ENCODE data around the gene SHROOM1. TPM values are rescaled to one million over a fixed set of nuclear protein-coding genes. Genes with fewer than 3 reads are reported as not detected.
"Not testable (repeated sequence)": the region's sequence is repeated elsewhere in the genome, so short reads cannot be mapped to it uniquely, and the experiment has no call there.

SHROOM1 gene
- 3.3 and 4.5 TPM in 2 replicates for total RNA-seq

DNA sequence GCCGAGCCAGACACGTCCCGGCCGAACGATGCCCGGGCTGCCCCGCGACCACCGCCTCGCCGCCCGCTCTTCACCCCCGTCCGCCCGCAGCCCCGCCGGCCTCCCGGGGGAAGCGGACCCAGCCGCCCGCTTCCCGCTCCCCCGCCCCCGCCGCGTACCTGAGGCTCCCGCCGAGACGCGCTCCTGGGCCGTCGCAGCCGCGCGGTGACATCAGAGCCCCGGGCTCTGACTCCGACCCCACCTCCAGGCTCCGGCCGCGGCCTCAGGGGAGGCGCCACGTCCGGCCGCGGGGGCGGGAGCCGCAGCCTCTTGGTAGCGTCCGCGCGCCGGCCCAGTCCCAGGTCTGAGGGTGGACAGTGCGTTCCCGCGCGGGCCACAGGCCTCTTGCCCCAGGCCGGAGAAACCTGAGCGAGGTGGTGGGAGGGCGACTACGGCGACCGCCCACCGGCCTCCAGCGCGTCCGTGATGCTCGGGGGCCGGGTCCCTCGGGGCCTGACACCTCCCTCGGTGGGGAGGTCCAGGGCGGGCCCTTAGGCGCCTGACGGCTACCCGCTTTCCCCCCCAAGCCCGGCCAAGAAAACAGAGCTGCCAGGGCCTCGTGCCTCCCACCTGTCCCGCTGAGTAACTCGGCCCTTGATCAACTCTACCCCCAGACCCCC, at the start of gene SHROOM1:
TSS of gene SHROOM1 (minus strand) at position 212 of the 659 bp plus-strand sequence. CDS start 4,507 bp downstream, outside the sequence.
- no peak for DNase-seq (ENCODE audit: low read depth)

DNA sequence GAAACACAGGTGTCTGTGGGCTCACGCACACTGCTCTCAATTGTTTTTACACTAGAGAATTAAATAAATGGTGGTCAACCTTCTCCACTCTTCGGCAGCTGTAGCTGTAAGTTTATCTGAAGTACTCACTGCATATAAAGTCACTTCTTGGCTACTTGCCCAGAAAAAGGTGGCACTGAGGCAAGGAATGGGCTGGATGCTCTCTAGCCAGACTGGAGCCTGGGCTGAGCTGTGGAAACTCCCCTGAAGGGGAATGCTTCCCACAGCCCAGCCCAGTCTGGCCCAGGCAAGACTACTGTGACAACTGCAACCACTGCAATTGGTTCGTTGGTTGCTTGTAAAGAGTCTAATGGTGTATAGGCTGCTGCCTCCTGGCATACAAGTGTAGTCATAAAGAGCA, 47.5 kb upstream of the SHROOM1 start:
- peak; percentile 49 for DNase-seq (ENCODE audit: low read depth)

DNA sequence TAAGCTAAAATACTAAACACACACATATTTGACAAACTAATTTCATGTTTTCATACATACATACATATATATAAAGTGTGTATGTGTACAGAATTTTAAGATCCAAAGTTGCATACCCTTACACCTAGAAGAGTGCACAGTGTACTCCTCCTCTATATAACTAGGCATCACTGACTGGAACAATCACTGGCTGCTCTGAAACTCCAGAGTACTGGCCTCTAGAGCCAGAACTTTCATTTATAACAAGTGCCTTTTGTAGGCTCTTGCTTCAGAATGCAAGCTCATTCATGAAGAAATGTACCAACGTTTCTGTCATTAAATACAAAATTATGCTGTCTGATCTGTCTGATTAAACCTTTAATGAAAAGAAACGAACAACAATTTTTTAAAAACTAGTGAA, 47.0 kb upstream of the SHROOM1 start:
- no peak for DNase-seq (ENCODE audit: low read depth)

DNA sequence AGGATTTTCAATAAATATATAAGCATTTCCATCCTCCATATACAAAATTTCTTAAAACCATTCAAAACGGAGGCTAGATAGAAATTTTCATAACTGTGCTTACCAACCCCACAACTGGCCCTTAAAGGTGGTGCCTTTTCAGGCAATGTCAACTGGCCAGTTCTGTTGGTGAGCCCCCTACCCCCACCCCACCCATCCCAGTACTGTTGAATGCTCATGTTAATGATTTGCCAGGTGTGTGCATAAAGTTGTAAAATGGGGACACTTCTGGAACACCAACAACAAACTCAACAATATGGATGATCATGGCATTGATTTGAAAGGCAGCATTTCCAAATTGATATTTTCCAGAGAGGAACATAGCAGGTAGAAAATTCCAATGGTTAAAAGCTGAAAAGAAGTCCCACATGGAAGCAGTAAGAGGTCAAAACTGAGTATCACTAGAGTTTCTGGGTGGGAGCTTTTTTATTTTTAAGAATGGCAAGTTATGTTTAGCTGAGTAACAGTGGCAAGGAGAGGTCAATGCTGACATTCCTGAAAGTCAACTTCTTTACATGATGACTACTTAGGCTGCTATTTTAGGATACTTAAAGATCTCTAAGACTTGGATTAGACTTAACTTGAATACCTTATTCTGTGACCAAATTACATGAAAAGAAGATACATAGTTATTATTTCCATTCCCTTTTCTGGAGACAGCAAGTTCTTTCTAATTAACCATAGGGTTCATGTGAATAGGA, 45.7 kb upstream of the SHROOM1 start:
- DNase-seq (ENCODE audit: low read depth): peak; percentile 49

DNA sequence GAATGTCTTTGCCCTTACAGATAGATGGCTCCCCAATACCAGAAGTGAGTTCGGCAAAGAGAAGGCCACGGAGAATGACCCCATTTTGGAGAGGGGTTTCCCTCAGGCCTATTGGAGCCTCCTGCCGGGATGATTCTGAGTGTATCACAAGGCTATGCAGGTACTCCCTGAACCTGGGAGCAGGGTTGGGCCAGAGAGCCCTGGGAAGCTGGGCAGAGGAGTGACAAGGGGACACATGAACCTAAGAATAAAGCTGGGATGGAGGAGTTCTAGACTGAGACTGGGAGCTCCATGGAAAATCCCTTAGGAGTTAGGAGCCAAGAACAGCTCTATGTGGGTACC, 43.5 kb upstream of the SHROOM1 start:
- DNase-seq (ENCODE audit: low read depth): no peak

DNA sequence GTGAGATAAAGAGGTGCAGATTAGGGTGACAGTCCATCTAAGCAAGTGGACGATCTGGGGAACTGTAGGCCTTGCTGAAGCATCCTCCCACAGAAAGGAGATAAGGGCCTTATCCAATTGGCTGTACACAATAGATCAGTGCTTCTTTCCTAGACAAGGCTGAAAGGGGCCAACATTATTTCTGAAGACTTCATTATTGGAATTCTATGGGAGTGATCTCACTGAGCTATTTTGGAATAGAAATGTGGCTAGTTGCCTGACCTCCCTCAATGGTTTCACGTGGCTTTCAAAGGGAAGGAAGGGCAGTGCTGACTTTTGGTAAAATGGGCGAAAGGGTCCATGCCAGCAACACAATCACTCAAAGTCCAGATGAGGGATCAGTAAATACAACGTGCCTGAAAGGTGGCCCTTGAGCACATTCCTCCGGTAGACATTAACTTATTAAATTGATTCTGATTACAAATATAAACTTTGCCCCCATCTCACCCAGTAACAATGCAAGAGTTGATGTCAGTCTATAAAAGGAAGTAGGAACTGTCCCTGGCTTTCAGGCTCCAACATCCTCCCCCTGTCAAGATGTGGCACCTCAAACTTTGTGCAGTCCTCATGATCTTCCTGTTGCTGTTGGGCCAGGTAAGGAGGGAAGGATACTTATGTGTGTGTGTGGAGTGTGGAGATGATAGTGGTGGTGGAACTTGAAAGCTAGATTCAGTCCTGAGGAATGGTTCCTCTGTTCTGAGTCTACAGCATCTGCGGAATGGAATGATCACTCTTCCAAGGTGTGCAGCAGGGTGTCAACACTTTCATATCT, 42.9 kb upstream of the SHROOM1 start, which contains the start of gene LEAP2:
TSS of gene LEAP2 (plus strand) at position 550 of the 811 bp plus-strand sequence. CDS start at position 577, 27 bp downstream.
- DNase-seq (ENCODE audit: low read depth): peak; percentile 66

GRCh38 chr5:132872788-132873118, 42.3 kb upstream of the SHROOM1 start:
- no peak for DNase-seq (ENCODE audit: low read depth)

DNA sequence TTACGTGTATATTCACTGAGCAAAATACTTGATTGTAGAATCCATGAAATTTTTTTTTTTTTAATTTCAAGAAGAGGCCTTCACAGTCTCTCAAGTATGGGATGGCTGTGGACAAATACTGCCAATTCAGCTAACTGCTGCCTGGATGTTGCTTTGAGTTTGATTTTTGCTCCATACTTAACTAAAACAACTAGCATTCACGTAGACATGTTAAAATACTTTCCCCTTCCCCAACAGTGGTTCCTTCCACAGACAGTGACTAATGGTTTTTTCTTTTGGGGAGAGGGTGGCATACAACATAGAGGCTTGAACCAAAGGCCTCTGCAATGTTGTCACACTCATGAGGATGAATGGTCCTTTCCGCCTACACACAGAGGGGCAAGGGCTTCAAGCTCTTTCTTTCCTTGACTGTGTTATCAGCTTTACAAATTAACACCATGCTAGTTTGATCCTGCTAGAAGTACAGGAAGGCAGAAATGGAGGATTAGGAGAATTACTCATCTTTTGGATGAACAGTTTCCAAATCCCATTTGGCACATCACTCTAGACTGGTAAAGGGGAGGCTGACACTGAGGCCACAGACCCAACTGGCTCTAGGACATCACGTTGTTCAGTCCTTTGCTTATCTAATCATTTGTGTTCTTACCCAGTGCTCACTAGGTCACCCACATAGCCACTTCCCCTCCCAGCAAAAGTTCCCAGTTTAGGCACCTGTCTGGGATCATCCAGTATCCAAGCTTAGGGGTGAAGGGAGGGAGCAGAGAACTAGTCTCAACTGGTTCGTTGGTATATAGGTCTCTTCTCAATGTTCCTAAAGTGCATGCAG, 41.2 kb upstream of the SHROOM1 start:
- DNase-seq (ENCODE audit: low read depth): no peak

DNA sequence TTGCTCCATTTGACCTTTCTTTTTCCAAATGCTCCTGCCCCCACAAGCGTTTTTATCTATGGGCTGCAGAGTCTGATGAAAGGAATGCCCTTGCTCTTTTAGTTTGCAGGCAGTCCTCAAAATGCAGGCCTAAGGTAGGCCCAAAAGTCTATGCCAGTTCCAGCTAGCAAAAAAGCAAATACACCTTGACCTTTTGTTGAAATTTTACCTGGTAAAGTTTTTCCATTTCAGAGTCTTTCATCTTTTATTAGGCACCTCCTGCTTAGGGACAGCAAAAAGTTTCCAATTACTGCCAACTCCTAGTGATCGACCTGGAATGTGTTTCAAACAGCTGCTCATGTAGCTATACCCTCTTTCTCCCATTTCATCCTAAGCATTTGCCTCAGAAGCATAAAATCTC, 40.4 kb upstream of the SHROOM1 start:
- no peak for DNase-seq (ENCODE audit: low read depth)

- DNase-seq (ENCODE audit: low read depth): no peak
Measured at GRCh38 chr5:132868754-132869153, 38.3 kb upstream of the SHROOM1 start.

GRCh38 chr5:132867046-132867451, 36.6 kb upstream of the SHROOM1 start:
- no peak for DNase-seq (ENCODE audit: low read depth)

- peak; percentile 99 for DNase-seq (ENCODE audit: low read depth)
Measured at GRCh38 chr5:132866342-132867045, 36.0 kb upstream of the SHROOM1 start, which contains the start of the genes GDF9 and UQCRQ. TSS of gene GDF9 (minus strand) at chr5:132866469. CDS start at chr5:132864533, 1,936 bp downstream. TSS of gene UQCRQ (plus strand) at chr5:132866642. CDS start at chr5:132866882, 240 bp downstream.

DNA sequence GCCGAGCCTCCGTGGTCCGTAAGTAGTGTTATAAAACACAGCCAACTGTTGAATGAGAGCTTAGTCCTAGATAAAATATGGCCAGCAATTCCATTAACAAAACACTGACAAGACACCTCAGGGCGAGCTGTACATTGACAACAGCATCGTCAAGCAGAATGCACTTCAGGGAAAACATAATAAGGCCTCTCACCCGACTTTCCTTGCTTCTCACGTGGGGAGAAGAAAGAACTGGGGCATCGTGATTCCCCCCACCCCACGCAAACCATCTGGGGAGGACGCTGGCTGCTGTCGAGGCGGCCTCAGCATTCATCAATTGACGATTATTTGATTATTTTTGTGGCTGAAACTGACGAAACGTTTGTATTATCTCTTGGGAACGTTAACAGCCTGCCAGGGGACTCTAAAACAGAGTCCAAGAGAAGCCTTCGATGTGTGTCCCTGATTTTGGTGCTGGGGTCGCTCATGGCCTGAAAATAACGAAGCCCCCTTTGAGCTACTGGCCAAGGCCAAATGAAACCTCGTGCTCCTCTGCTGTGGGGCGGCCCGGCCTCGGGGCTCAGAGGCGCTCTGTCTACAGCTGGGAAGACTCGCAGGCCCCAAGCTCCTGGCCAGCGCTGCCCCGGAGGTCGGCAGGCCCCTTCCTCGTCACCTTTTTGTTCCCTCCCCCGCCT, 35.4 kb upstream of the SHROOM1 start:
- DNase-seq (ENCODE audit: low read depth): no peak

DNA sequence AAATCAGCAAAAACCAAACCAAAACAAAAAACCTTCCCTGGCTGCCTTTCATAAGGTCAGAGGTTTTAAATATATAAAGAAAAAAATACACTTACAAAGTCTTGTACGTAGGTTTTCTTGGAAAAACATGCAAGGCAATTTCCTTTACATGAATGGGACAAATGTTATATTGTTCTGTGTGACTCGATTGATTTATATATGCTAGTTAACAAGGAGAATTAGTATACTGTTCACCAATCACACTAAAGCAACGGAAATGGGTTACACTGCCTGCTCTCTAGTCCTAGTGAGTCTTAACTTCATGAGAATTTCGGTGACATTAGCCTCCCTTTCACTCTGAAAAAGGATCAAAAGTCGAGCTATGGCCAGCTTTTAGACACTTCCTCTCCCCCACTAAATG, 30.3 kb upstream of the SHROOM1 start:
- no peak for DNase-seq (ENCODE audit: low read depth)

DNA sequence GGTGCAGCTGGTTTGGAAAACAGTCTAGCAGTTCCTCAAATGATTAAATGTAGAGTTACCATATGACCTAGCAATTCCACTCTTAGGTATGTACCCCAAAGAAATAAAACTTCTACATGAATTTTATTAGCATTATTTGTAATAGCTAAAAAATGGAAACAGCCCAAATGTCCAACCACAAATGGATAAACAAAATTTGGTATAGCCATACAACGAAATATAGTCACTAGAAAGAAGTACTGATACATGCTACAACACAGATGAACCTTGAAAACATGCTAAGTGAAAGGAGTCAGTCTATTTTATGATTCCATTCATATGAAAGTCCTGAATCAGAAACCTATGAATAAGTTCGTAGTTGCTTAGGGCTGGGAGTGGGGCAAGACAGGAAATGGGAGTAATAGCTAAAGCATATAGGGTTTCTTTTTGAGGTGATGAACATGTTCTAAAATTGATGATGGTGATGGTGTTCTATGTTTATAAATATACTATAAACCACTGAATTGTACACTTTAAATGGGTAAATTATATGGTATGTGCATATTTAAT, 29.5 kb upstream of the SHROOM1 start:
- DNase-seq (ENCODE audit: low read depth): no peak

DNA sequence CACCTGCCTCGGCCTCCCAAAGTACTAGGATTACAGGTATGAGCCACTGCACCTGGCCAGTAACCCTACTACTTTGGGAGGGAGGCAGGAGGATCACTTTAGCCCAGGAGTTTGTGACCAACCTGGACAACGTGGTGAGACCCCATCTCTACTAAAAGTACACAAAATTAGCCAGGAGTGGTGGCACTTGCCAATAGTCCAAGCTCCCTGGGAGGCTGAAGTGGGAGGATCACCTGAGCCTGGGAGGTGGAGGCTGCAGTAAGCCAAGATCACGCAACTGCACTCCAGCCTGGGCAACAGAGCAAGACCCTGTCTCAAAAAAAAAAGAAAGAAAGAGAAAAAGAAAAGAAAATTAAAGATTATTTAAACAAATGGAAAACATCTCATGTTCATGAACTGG, 25.6 kb upstream of the SHROOM1 start:
- no peak for DNase-seq (ENCODE audit: low read depth)

DNA sequence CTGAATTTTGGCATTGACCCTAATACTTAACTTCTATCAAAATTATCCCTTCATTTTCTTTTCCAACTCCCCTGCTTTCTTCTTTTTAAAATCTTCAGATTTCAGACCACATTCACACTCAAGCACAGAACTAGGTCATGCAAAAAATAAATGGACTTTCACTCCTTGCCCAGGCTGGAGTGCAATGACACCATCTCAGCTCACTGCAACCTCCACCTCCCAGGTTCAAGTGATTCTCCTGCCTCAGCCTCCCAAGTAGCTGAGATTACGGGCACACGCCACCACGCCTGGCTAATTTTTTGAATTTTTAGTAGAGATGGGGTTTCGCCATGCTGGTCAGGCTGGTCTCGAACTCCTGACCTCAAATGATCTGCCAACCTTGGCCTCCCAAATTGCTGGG, 24.5 kb upstream of the SHROOM1 start:
- DNase-seq (ENCODE audit: low read depth): not testable (repeated sequence)

DNA sequence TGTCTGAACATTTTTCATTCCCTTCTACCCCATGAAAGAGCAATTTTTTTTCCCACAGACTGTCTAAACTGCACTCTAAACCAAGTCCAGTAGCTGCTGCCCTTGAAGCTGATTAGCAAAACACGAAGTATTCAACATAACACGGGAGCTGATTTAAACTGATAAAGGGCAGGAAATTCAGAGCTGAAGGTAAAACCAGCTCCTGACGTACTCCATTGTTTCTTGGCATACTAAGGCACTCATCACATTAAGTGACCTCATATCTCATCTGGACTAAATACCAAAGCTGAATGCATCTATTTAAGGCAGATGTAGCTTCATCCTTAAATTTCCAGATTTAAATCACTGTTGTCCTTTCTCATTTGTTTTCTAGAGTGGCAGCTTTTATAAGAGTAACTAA, 23.9 kb upstream of the SHROOM1 start:
- no peak for DNase-seq (ENCODE audit: low read depth)

- no peak for DNase-seq (ENCODE audit: low read depth)
Measured at GRCh38 chr5:132853790-132854189, 23.3 kb upstream of the SHROOM1 start.

DNA sequence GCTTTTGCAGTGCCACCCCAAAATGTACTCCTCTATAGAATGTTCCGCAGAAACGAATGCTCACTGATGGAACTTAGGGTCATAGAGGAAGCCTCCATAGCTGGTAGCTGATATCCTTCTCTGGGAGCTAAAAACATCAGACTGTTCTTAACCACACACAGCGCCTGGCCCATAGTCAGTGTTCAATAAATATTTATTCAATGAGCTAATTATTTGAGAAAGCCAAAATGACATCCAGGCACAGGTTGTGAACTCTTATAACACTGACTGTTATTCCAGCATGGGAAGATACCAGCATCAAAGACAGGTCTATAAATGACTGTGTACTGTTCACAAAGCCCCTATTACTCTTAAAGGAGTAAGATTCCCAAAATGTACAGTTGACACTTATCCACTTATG, 22.9 kb upstream of the SHROOM1 start:
- no peak for DNase-seq (ENCODE audit: low read depth)

Measured in renal cortical epithelial cell (primary cell).